ENCODE data around the gene PBX2. TPM values are rescaled to one million over a fixed set of nuclear protein-coding genes. Genes with fewer than 3 reads are reported as not detected.

The PBX2 gene
- total RNA-seq, 4 donors from 2014 or later, result 51.0 to 84.7 (median 63.8) TPM

DNA sequence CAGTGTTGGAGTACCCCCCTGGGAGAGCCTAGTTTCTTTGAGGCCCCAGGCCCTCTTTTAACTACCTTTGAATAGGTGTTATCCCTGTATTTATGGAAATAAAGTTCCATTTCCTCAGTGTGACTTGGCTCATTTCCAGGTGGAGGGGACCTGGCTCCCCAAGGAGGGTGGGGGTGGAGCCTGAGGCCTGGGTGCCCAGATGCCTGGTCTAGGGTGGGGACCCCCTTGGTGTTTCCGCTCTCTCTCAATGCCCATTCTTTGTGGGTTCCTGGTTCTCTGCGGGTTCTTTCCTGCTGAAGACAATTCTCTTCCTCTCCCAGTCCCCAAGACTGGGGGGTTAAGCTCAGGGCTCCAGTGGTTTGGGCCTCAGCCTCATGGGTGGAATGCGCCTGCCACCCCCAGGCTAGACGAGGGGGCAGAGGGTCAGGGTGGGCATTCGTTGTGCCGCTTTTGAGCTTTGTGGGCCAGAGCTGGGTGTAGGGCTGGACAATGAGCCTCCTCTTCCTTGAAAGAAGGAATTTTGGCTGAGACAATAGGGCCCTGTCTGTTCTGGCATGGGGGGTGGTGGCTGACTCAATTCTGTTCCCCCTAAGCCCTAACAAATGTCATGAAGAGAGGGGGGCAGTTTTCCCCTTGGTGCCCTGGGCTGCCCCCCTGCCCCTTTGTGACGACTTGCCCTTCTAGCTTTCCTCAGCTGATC, 26.3 kb downstream of the PBX2 start:
- DNase-seq (ENCODE audit: low spot score in 2 of 2), result no peak

GRCh38 chr6:32158052-32158451, 31.9 kb downstream of the PBX2 start:
- Histone ChIP-seq H3K27ac (no peak overlapping the region), H3K9me3 (no peaks in the 10 kb centered on the region), H3K4me1 (peaks cover 19% of the 10 kb centered on the region), H3K36me3 (peaks cover 52% of the 10 kb centered on the region), H3K4me3 (no peak overlapping the region), H3K27me3 (no peaks in the 10 kb centered on the region)
- TF ChIP-seq POLR2AphosphoS5 (IDR thresholded peaks at IDR 0.05) (no peak), POLR2A (IDR thresholded peaks at IDR 0.05) (no peak), EP300 (IDR thresholded peaks at IDR 0.05) (no peak)
- TF ChIP-seq, protein P1, sequence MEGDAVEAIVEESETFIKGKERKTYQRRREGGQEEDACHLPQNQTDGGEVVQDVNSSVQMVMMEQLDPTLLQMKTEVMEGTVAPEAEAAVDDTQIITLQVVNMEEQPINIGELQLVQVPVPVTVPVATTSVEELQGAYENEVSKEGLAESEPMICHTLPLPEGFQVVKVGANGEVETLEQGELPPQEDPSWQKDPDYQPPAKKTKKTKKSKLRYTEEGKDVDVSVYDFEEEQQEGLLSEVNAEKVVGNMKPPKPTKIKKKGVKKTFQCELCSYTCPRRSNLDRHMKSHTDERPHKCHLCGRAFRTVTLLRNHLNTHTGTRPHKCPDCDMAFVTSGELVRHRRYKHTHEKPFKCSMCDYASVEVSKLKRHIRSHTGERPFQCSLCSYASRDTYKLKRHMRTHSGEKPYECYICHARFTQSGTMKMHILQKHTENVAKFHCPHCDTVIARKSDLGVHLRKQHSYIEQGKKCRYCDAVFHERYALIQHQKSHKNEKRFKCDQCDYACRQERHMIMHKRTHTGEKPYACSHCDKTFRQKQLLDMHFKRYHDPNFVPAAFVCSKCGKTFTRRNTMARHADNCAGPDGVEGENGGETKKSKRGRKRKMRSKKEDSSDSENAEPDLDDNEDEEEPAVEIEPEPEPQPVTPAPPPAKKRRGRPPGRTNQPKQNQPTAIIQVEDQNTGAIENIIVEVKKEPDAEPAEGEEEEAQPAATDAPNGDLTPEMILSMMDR (IDR thresholded peaks at IDR 0.05), result no peak
- no peak for DNase-seq (ENCODE audit: low spot score in 2 of 2)

More for the DNA sequence above, 26.3 kb downstream of the PBX2 start:
- Histone ChIP-seq H3K36me3 (peaks cover 72% of the 10 kb centered on the region), H3K27me3 (no peaks in the 10 kb centered on the region), H3K9me3 (no peaks in the 10 kb centered on the region), H3K27ac (no peak overlapping the region), H3K4me3 (no peak overlapping the region), H3K4me1 (no peaks in the 10 kb centered on the region)
- no peak for TF ChIP-seq POLR2AphosphoS5 (IDR thresholded peaks at IDR 0.05)
- no peak for TF ChIP-seq POLR2A (IDR thresholded peaks at IDR 0.05)
- TF ChIP-seq, protein P1 (IDR thresholded peaks at IDR 0.05), result no peak
- TF ChIP-seq EP300 (IDR thresholded peaks at IDR 0.05), result no peak
- WGBS, result 73% methylated on average over 7 of the region's 7 CpGs

DNA sequence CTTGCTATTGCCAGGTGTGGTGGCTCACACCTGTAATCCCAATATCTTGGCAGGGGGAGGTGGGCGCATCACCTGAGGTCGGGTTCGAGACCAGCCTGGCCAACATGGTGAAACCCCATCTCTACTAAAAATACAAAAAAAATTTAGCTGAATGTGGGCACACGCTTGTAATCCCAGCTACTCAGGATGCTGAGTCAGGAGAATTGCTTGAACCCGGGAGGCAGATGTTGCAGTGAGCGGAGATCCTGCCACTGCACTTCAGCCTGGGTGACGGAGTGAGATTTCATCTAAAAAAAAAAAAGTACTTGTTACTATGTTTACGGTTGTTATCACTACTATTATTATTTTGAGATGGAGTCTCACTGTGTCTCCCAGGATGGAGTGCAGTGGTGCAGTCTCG, 33.1 kb downstream of the PBX2 start:
- peaks cover 40% of the 10 kb centered on the region for H3K36me3 ChIP-seq
- WGBS, result 93% methylated on average over 9 of the region's 9 CpGs
- TF ChIP-seq, protein P1 (IDR thresholded peaks at IDR 0.05), result no peak
- TF ChIP-seq POLR2AphosphoS5 (IDR thresholded peaks at IDR 0.05), result no peak
- TF ChIP-seq POLR2A (IDR thresholded peaks at IDR 0.05), result no peak
- TF ChIP-seq EP300 (IDR thresholded peaks at IDR 0.05), result no peak
- peaks cover 30% of the 10 kb centered on the region for H3K4me1 ChIP-seq
- H3K27ac ChIP-seq, result no peak overlapping the region
- H3K4me3 ChIP-seq, result no peak overlapping the region
- no peak for DNase-seq (ENCODE audit: low spot score in 2 of 2)
- H3K27me3 ChIP-seq, result no peaks in the 10 kb centered on the region
- H3K9me3 ChIP-seq, result no peaks in the 10 kb centered on the region

DNA sequence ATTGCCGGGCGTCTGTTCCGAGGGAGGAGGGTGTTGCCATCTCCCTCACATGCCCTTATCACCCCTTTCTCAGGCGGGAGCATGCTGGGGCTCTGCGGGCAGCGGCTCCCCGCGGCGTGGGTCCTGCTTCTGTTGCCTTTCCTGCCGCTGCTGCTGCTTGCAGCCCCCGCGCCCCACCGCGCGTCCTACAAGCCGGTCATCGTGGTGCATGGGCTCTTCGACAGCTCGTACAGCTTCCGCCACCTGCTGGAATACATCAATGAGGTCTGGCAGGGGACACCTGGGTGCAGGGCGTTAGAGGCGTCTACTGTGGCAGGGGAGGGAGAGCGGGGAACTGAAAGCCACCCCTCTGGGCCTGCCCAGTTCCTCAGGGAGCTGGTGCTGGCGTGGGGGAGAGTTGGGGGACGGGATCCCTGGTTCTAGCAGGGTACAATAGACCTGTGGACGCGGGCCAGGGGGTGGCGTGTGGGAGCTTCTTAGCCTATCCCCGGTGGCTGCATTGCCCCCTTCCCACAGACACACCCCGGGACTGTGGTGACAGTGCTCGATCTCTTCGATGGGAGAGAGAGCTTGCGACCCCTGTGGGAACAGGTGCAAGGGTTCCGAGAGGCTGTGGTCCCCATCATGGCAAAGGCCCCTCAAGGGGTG, 35.4 kb downstream of the PBX2 start:
- H3K9me3 ChIP-seq, result no peaks in the 10 kb centered on the region
- TF ChIP-seq POLR2AphosphoS5 (IDR thresholded peaks at IDR 0.05) (no peak), EP300 (IDR thresholded peaks at IDR 0.05) (no peak), POLR2A (IDR thresholded peaks at IDR 0.05) (no peak)
- TF ChIP-seq, protein P1 (IDR thresholded peaks at IDR 0.05), result peak in 1 of 2 donors; percentile 42
- H3K36me3 ChIP-seq, result peaks cover 30% of the 10 kb centered on the region
- H3K27ac ChIP-seq, result peak overlapping the region; percentile 88
- 4% methylated on average over 24 of the region's 34 CpGs for WGBS
- H3K4me1 ChIP-seq, result peaks cover 43% of the 10 kb centered on the region
- H3K27me3 ChIP-seq, result no peaks in the 10 kb centered on the region
- H3K4me3 ChIP-seq, result peak overlapping the region; percentile 76
- DNase-seq (ENCODE audit: low spot score in 2 of 2), result peak; percentile 79 to 83
